GM12875 (cell line): Measurements from ENCODE around the gene PCGF3.
"Not testable (repeated sequence)": the region's sequence is repeated elsewhere in the genome, so short reads cannot be mapped to it uniquely, and the experiment has no call there.

Experiments used
- H3K4me3 ChIP-seq: one replicate; pipeline ENCODE4 v1.5.1; 2011; ENCODE audit warnings: low read depth, low read length, control low read depth
- TF ChIP-seq, protein P1 (sequence below): IDR thresholded peaks from 2 replicates; pipeline ENCODE4 v1.5.1; 2011; ENCODE audit warnings: low read depth, mild to moderate bottlenecking, control low read depth, inconsistent platforms, low read length, moderate library complexity, borderline replicate concordance; ENCODE audit not compliant: insufficient read depth

The PCGF3 gene

DNA sequence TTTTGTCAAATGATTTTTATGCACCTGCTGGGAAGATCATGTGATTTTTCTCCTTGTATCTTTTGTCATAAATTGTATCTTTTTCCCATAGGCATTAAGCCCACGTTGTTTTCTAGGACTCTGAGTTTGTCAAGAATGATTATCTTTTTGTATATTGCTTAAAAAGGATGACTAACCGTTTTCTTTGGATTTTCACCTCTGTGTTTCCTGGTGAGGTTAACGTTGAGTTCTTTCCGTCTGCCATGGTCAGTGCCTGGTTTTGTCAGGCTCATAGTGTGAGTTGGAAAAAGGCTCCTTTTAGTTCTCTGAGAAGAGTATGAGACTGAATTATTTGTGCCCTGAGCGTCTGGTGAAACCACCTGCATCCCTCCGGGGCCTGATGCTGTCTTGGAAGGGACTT is 21.9 kb downstream of the PCGF3 start:
- no peak overlapping the region for H3K4me3 ChIP-seq
- TF ChIP-seq, protein P1, sequence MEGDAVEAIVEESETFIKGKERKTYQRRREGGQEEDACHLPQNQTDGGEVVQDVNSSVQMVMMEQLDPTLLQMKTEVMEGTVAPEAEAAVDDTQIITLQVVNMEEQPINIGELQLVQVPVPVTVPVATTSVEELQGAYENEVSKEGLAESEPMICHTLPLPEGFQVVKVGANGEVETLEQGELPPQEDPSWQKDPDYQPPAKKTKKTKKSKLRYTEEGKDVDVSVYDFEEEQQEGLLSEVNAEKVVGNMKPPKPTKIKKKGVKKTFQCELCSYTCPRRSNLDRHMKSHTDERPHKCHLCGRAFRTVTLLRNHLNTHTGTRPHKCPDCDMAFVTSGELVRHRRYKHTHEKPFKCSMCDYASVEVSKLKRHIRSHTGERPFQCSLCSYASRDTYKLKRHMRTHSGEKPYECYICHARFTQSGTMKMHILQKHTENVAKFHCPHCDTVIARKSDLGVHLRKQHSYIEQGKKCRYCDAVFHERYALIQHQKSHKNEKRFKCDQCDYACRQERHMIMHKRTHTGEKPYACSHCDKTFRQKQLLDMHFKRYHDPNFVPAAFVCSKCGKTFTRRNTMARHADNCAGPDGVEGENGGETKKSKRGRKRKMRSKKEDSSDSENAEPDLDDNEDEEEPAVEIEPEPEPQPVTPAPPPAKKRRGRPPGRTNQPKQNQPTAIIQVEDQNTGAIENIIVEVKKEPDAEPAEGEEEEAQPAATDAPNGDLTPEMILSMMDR, result no peak

DNA sequence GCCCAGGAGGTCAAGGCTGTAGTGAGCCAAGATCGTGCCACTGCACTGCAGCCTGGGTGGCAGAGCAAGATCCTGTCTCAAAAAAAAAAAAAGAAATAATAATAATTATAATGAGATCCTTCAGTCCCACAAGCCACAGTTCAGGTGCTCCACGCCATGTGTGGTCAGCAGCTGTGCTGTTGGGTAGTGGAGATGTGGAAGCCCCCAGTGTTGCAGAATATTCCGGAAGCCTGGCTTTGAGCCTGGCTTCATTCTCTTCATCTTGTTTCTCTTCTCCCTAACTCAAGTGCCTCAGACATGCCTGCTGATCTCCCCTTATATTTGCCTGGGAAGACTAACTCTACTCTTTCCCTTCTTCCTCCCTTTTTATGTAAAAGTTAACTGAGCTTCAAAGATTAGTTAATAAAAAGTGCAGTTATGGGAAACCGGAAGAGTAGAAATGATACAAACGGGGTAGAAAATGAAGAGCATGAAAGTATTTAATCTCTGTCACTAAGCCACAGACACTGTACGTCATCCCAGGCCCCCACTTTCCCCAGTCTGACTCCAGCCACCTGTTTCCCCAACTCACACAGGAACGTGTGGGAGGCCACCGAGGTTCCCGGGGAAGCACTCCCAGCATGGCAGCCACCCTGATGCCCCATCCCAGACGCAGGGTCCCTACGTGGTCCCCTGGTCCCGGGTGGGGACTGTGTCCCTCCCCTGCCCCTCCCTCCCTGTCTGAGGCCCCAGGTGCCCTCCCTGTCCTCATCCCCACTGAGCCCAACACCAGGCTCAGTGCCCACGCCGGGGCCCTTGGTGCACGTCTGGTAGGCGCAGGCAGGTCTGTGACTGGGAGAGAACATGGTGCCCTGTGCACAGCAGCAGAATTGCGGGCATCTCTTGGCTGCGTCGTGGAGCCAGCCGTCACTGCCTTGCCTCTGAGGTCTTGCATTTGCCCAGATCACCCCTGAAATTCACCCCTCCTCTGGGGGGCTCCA is 24.0 kb downstream of the PCGF3 start:
- H3K4me3 ChIP-seq, result no peak overlapping the region
- TF ChIP-seq, protein P1, result no peak

DNA sequence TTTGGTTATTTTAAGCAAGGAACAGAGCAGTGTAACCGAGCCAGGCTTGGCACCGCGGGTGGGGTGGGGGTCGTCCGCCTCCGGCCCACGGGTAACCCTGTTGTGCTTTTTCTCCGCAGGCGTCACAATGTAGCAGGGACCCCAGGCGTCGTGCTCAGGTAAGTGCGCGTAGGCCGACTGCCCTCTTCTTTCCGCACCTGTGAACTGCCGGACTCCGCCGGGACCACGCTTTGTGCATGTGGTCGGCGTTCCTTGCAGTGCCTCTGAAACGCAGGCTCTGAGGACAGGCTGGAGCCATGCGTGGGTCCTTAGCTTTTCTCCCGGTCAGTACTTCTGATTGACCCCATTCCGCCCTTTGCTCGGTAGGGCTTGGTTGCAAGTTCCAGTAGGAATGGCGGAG is 24.9 kb downstream of the PCGF3 start:
- TF ChIP-seq, protein P1, result no peak

DNA sequence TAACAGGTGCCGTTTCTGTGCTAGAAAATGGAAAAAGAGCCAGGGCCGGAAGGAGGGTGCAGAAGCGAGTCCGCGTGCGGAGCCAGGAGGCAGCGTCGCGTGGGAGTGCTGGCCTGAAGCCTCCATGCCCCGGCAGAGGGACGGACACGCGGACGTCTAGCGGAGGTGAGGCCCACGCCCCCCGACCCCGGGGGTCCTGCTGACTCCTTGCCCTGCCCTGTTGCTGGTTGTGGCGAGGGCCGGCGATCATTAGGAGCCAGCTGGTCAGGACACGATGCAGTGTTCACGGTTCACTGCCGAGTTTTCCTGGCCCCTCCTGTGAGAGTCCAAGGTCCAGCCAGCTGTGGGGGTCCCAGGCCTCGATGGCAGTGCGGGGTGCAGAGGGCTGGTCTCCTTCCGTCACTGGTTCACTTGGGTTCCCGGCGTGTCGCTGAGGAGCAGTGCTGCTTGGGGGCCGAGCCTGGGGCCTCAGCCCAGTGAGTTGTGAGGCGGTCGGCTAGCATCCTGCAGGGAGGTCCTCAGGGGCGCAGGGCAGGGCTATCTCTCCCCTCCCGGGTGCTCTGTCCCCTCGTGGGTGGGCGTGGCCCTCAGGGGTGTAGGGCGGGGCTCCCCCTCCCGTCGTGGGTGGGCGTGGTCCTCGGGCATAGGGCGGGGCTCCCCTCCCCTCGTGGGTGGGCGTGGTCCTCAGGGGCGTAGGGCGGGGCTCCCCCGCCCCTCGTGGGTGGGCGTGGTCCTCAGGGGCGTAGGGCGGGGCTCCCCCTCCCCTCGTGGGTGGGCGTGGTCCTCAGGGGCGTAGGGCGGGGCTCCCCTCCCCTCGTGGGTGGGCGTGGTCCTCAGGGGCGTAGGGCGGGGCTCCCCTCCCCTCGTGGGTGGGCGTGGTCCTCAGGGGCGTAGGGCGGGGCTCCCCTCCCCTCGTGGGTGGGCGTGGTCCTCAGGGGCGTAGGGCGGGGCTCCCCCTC is 25.6 kb downstream of the PCGF3 start:
- H3K4me3 ChIP-seq, result not testable (repeated sequence)

More for the DNA sequence above, 24.9 kb downstream of the PCGF3 start:
- no peak overlapping the region for H3K4me3 ChIP-seq

DNA sequence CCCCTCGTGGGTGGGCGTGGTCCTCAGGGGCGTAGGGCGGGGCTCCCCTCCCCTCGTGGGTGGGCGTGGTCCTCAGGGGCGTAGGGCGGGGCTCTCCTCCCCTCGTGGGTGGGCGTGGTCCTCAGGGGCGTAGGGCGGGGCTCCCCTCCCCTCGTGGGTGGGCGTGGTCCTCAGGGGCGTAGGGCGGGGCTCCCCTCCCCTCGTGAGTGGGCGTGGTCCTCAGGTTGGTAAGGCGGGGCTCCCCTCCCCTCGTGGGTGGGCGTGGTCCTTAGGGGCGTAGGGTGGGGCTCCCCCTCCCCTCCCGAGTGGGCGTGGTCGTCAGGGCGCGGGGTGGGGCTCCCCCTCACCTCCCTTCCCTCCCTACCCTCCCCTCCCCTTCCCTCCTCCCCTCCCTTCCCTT is 26.3 kb downstream of the PCGF3 start:
- H3K4me3 ChIP-seq, result not testable (repeated sequence)

DNA sequence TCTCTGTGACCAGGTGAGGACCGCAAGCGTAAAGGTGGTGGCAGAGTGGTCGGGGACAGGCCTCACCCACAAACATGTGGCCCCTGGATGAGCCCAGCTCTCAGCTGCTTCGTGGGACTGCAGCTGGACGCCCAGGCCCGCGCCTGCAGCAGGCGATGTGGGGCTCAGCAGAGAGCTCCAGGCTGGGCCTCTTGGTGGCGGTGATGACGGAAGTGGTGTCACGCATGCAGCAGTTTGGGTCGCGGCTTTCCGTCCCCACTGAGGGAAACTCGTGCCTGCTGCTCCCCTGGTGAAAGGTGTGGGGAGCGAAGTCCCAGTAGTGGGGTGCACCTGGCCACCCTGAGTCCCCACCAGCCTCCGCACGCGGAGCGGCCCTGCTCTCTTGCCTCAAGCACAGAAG is 26.9 kb downstream of the PCGF3 start:
- TF ChIP-seq, protein P1, result no peak
- H3K4me3 ChIP-seq, result no peak overlapping the region

DNA sequence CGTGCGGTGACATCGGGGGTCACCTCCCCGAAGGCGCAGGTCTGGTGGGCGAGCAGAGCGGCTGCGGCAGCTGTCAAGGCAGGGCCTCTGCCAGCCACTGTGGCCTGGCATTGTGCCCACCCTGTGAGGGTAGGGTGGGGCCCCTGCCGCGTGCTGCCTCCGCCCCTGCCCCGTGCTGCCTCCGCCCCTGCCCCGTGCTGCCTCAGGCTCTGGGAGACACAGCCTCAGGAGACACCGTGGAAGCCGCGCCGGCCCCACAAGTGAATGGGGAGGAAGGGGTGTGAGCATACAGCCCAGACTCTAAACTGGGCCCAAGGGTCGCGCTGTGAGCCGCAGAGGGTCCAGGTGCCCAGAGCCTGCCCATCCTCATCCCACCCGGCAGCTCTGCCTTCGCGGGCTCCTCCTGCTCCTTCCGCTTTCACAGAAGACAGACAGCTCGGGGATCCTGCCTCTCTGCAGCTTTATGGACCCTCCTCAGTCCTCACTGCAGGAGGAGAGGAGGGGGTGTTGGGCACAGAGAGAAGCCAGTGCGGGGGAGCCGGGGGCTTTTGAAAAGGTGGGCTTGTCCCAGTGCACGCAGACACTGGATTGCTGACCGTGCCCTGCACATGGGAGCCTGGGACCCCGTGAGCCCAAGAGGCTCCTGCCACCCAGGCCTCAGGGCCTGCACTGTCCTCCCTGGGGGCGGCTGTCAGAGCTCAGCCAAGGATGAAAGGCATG is 27.4 kb downstream of the PCGF3 start:
- no peak overlapping the region for H3K4me3 ChIP-seq
- TF ChIP-seq, protein P1, result no peak
